Keratinocyte (primary cell): Measurements from ENCODE around the gene LRRC28.

Experiments
- EZH2 ChIP-seq: IDR thresholded peaks from one replicate; pipeline ENCODE4 v1.6.1; 2012; ENCODE audit warnings: inconsistent platforms, mild to moderate bottlenecking, low read length, moderate library complexity
- TF ChIP-seq, protein P1 (sequence below), 3 experiments: IDR thresholded peaks in 1 of 3; conservative IDR thresholded peaks in 1 of 3; optimal IDR thresholded peaks in 1 of 3; 2 replicates in 2 of 3; 3 replicates in 1 of 3; pipeline versions ENCODE3 to v1.5.1; 2011; ENCODE audit warnings: low read length in 3 of 3, mild to moderate bottlenecking in 3 of 3, moderate library complexity in 2 of 3, control low read depth in 1 of 3, inconsistent platforms in 1 of 3; ENCODE audit not compliant: insufficient read depth in 2 of 3; ENCODE audit errors: extremely low read depth in 1 of 3

DNA sequence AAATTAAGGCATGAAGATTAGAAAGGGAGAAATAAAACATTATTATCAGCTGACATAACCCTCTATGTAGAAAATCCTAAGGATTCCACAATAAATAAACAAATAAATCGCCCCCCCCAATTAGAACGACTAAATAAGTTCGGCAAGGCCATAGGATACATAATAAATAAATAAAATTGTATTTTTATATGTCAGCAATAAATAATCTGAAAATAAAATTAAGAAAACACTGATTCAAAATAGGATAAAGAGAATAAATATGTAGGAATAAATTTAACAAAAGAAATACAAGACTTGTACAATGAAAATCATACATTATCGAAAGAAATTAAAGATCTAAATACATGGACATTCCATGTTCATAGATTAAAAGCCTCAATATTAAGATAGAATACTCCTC is 7.0 kb upstream of the LRRC28 start:
- TF ChIP-seq, protein P1, sequence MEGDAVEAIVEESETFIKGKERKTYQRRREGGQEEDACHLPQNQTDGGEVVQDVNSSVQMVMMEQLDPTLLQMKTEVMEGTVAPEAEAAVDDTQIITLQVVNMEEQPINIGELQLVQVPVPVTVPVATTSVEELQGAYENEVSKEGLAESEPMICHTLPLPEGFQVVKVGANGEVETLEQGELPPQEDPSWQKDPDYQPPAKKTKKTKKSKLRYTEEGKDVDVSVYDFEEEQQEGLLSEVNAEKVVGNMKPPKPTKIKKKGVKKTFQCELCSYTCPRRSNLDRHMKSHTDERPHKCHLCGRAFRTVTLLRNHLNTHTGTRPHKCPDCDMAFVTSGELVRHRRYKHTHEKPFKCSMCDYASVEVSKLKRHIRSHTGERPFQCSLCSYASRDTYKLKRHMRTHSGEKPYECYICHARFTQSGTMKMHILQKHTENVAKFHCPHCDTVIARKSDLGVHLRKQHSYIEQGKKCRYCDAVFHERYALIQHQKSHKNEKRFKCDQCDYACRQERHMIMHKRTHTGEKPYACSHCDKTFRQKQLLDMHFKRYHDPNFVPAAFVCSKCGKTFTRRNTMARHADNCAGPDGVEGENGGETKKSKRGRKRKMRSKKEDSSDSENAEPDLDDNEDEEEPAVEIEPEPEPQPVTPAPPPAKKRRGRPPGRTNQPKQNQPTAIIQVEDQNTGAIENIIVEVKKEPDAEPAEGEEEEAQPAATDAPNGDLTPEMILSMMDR (optimal IDR thresholded peaks at IDR 0.05 in 1 of 3, IDR thresholded peaks at IDR 0.05 in 1 of 3, conservative IDR thresholded peaks at IDR 0.05 in 1 of 3; ENCODE audit: extremely low read depth in 1 of 3, insufficient read depth in 2 of 3, low read length in 3 of 3), result no peak
- no peak for TF ChIP-seq EZH2
